HepG2 (cell line): ENCODE measurements around the gene TCAF1. TPM values are rescaled to one million over a fixed set of nuclear protein-coding genes. Genes with fewer than 3 reads are reported as not detected.
A peak's percentile ranks its signal among the peaks of the same experiment; 100 is the strongest.

Source experiments
- AGO1 ChIP-seq: fragments of 200-400 bp; formaldehyde crosslinking; IDR thresholded peaks from 2 replicates; pipeline ENCODE4 v1.6.1; 2017; ENCODE audit warnings: mild to moderate bottlenecking, low read depth, low read length, moderate library complexity; ENCODE audit not compliant: poor library complexity, severe bottlenecking
- GTF2F1 ChIP-seq: fragments of 150-350 bp; IDR thresholded peaks from 2 replicates; pipeline ENCODE4 v1.6.1; 2014; ENCODE audit warnings: low read length
- HNRNPL ChIP-seq: fragments of 200-400 bp; formaldehyde crosslinking; IDR thresholded peaks from 2 replicates; pipeline ENCODE4 v1.6.1; 2017; ENCODE audit warnings: mild to moderate bottlenecking, low read depth, low read length
- JUNB ChIP-seq: sonication (generic); formaldehyde crosslinking; IDR thresholded peaks from 2 replicates; pipeline ENCODE4 v1.8.0; 2022; ENCODE audit warnings: missing genetic modification reagents, mild to moderate bottlenecking, borderline replicate concordance
- MTF2 ChIP-seq: sonication (generic); formaldehyde crosslinking; IDR thresholded peaks from 2 replicates; pipeline ENCODE4 v1.5.0; 2020; ENCODE audit warnings: missing genetic modification reagents, borderline replicate concordance
- NR2F1 ChIP-seq, 2 experiments: fragments of 450-650 bp in 1 of 2; formaldehyde crosslinking in 1 of 2; IDR thresholded peaks; 2 replicates each; pipeline versions ENCODE4 v1.5.0 to v1.6.1; 2016 to 2020; ENCODE audit warnings: mild to moderate bottlenecking in 1 of 2, missing compliant biosample characterization in 1 of 2, missing genetic modification reagents in 1 of 2, moderate library complexity in 1 of 2
- PAF1 ChIP-seq: IDR thresholded peaks from 2 replicates; pipeline ENCODE4 v1.6.1; 2016; ENCODE audit warnings: missing genetic modification reagents, missing compliant biosample characterization
- PAWR ChIP-seq: sonication (generic); formaldehyde crosslinking; IDR thresholded peaks from 2 replicates; pipeline ENCODE4 v1.4.0; 2020; ENCODE audit warnings: missing genetic modification reagents, mild to moderate bottlenecking, borderline replicate concordance
- PCBP2 ChIP-seq: fragments of 200-400 bp; formaldehyde crosslinking; optimal IDR thresholded peaks from 2 replicates; pipeline ENCODE3; 2018; ENCODE audit warnings: low read length, low read depth; ENCODE audit not compliant: poor library complexity, severe bottlenecking
- RAD21 ChIP-seq: fragments of 450-650 bp; formaldehyde crosslinking; IDR thresholded peaks from 2 replicates; pipeline ENCODE4 v1.5.0; 2020; ENCODE audit warnings: mild to moderate bottlenecking
- XBP1 ChIP-seq: sonication (generic); formaldehyde crosslinking; IDR thresholded peaks from 2 replicates; pipeline ENCODE4 v1.5.0; 2020; ENCODE audit warnings: missing genetic modification reagents
- ZBTB3 ChIP-seq: sonication (generic); formaldehyde crosslinking; IDR thresholded peaks from 2 replicates; pipeline ENCODE4 v1.4.0; 2020; ENCODE audit warnings: low read depth, mild to moderate bottlenecking, moderate library complexity, missing genetic modification reagents, borderline replicate concordance
- ZBTB7A ChIP-seq: sonication (generic); formaldehyde crosslinking; IDR thresholded peaks from 2 replicates; pipeline ENCODE4 v1.8.0; 2022; ENCODE audit warnings: mild to moderate bottlenecking, missing genetic modification reagents
- ZC3H4 ChIP-seq: sonication (generic); formaldehyde crosslinking; IDR thresholded peaks from 2 replicates; pipeline ENCODE4 v1.4.0; 2020; ENCODE audit warnings: missing genetic modification reagents, borderline replicate concordance
- ZMYM3 ChIP-seq: sonication (generic); formaldehyde crosslinking; IDR thresholded peaks from 2 replicates; pipeline ENCODE4 v1.5.1; 2020; ENCODE audit warnings: mild to moderate bottlenecking, missing genetic modification reagents
- ZNF292 ChIP-seq: sonication (generic); formaldehyde crosslinking; IDR thresholded peaks from 2 replicates; pipeline ENCODE4 v1.8.1; 2022; ENCODE audit warnings: mild to moderate bottlenecking, low read depth, missing genetic modification reagents, borderline replicate concordance
- ZNF383 ChIP-seq: sonication (generic); formaldehyde crosslinking; IDR thresholded peaks from 2 replicates; pipeline ENCODE4 v1.4.0; 2020; ENCODE audit warnings: missing genetic modification reagents, mild to moderate bottlenecking, borderline replicate concordance
- ZNF44 ChIP-seq: sonication (generic); formaldehyde crosslinking; IDR thresholded peaks from 2 replicates; pipeline ENCODE4 v1.5.1; 2020; ENCODE audit warnings: mild to moderate bottlenecking, missing genetic modification reagents
- ZNF563 ChIP-seq: sonication (generic); formaldehyde crosslinking; IDR thresholded peaks from 2 replicates; pipeline ENCODE4 v1.8.0; 2022; ENCODE audit warnings: mild to moderate bottlenecking, moderate library complexity, missing genetic modification reagents
- ZNF883 ChIP-seq: sonication (generic); formaldehyde crosslinking; IDR thresholded peaks from 2 replicates; pipeline ENCODE4 v1.5.1; 2020; ENCODE audit warnings: mild to moderate bottlenecking, missing genetic modification reagents; ENCODE audit errors: not compliant biosample characterization
- polyA plus RNA-seq, 8 experiments: library from polyadenylated mRNA; depleted of rRNA in 3 of 8; stranded (reverse) in 7 of 8; unstranded in 1 of 8; fragments of >200 nt; fragmentation: Illumina TruSeq in 4 of 8; extraction: Trizol in 4 of 8; gene quantifications; 2 replicates each; pipeline versions ENCODE4 v1.2.1 to v1.2.3, GENCODE V29; 2011 to 2016; ENCODE audit warnings: low read depth in 4 of 8, missing spikeins in 1 of 8, mixed read lengths in 1 of 8; ENCODE audit not compliant: insufficient read depth in 1 of 8
- total RNA-seq, 5 experiments: library from RNA; depleted of rRNA; stranded (reverse); fragments of >200 nt; fragmentation: Illumina TruSeq; extraction: Trizol; gene quantifications; 2 replicates each; pipeline ENCODE4 v1.2.3, GENCODE V29; 2016; ENCODE audit warnings: low read depth in 1 of 5
- TF ChIP-seq, protein P1 (sequence below): IDR thresholded peaks from 2 replicates; pipeline ENCODE4 v1.6.1; 2016
- TF ChIP-seq, protein P2 (sequence below): sonication (generic); formaldehyde crosslinking; IDR thresholded peaks from 2 replicates; pipeline ENCODE4 v1.5.0; 2020; ENCODE audit warnings: missing genetic modification reagents
- TF ChIP-seq, protein P3 (sequence below): sonication (generic); formaldehyde crosslinking; IDR thresholded peaks from 2 replicates; pipeline ENCODE4 v1.5.1; 2020; ENCODE audit warnings: mild to moderate bottlenecking, missing genetic modification reagents, moderate library complexity

The TCAF1 gene
- total and polyA plus RNA-seq, 2 of the 13 experiments (the other 11 are each of a cell fraction or from before 2014, with no cell fraction given) = 36.2 to 101 TPM

DNA sequence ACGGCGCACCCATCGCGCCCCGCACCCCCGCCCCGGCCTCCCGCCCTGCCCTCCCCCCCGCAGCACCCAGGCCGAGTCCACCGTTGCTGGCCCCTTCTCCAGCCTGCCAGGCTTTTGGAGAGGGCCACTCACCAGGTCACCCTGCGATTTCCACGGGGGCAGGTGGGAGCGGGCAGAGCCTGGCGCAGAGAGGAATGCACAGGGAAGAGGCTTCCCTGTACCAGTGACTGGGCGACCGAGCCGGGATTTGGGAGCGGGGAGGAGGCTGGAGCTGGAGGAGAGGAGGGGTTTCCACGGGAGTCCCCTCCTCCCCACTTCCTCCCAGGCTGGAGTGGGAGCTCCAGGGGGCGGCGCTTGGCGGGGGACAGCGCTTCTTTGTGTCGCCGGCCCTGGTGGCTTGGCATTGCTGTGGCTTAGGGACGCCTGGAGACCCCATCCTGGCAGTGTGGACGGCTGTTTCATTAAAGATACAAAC is 19.3 kb downstream of the TCAF1 start (continued):
- 0 out of 2 replicates have a peak, but pooled peaks have one; percentile 55 for TF ChIP-seq ZC3H4 (CRISPR knock-in tag)
- TF ChIP-seq, protein P1, sequence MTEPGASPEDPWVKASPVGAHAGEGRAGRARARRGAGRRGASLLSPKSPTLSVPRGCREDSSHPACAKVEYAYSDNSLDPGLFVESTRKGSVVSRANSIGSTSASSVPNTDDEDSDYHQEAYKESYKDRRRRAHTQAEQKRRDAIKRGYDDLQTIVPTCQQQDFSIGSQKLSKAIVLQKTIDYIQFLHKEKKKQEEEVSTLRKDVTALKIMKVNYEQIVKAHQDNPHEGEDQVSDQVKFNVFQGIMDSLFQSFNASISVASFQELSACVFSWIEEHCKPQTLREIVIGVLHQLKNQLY (CRISPR knock-in tag) = 0 out of 2 replicates have a peak, but pooled peaks have one; percentile 3
- TF ChIP-seq, protein P2, sequence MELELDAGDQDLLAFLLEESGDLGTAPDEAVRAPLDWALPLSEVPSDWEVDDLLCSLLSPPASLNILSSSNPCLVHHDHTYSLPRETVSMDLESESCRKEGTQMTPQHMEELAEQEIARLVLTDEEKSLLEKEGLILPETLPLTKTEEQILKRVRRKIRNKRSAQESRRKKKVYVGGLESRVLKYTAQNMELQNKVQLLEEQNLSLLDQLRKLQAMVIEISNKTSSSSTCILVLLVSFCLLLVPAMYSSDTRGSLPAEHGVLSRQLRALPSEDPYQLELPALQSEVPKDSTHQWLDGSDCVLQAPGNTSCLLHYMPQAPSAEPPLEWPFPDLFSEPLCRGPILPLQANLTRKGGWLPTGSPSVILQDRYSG (CRISPR knock-in tag) = no peak
- no peak for TF ChIP-seq MTF2 (CRISPR knock-in tag)
- 0 out of 2 replicates have a peak, but pooled peaks have one; percentile 27 for TF ChIP-seq ZNF563 (CRISPR knock-in tag)
- no peak for TF ChIP-seq JUNB (CRISPR knock-in tag)
- peak; percentile 92 for TF ChIP-seq PAF1
- TF ChIP-seq XBP1 = no peak
- TF ChIP-seq AGO1 = peak; percentile 68
- TF ChIP-seq ZNF44 = no peak
- no peak for TF ChIP-seq ZMYM3 (CRISPR knock-in tag)
- TF ChIP-seq NR2F1 (CRISPR knock-in tag; IDR thresholded peaks at IDR 0.05) = no peak
- TF ChIP-seq ZNF292 (CRISPR knock-in tag) = peak; percentile 16; the same call in 1 of the 2 replicates
- TF ChIP-seq, protein P3, sequence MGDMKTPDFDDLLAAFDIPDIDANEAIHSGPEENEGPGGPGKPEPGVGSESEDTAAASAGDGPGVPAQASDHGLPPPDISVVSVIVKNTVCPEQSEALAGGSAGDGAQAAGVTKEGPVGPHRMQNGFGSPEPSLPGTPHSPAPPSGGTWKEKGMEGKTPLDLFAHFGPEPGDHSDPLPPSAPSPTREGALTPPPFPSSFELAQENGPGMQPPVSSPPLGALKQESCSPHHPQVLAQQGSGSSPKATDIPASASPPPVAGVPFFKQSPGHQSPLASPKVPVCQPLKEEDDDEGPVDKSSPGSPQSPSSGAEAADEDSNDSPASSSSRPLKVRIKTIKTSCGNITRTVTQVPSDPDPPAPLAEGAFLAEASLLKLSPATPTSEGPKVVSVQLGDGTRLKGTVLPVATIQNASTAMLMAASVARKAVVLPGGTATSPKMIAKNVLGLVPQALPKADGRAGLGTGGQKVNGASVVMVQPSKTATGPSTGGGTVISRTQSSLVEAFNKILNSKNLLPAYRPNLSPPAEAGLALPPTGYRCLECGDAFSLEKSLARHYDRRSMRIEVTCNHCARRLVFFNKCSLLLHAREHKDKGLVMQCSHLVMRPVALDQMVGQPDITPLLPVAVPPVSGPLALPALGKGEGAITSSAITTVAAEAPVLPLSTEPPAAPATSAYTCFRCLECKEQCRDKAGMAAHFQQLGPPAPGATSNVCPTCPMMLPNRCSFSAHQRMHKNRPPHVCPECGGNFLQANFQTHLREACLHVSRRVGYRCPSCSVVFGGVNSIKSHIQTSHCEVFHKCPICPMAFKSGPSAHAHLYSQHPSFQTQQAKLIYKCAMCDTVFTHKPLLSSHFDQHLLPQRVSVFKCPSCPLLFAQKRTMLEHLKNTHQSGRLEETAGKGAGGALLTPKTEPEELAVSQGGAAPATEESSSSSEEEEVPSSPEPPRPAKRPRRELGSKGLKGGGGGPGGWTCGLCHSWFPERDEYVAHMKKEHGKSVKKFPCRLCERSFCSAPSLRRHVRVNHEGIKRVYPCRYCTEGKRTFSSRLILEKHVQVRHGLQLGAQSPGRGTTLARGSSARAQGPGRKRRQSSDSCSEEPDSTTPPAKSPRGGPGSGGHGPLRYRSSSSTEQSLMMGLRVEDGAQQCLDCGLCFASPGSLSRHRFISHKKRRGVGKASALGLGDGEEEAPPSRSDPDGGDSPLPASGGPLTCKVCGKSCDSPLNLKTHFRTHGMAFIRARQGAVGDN (CRISPR knock-in tag) = peak; percentile 58
- no peak for TF ChIP-seq PAWR (CRISPR knock-in tag)
- TF ChIP-seq HNRNPL = peak; percentile 78
- TF ChIP-seq ZBTB3 (CRISPR knock-in tag) = no peak
- peak; percentile 28; the same call in 1 of the 2 replicates for TF ChIP-seq RAD21 (CRISPR knock-in tag)
- TF ChIP-seq GTF2F1 = no peak
- TF ChIP-seq ZNF383 = no peak
- TF ChIP-seq PCBP2 = no peak
- peak; percentile 54 for TF ChIP-seq ZNF883 (CRISPR knock-in tag)
- no peak; the same call in 1 of the 2 replicates for TF ChIP-seq ZBTB7A
